B cell (primary cell): ENCODE results near the gene COX20. TPM values are rescaled to one million over a fixed set of nuclear protein-coding genes. Genes with fewer than 3 reads are reported as not detected.

ENCODE experiments used
- ATAC-seq: fragments of 200-7000 bp; cut with Tn5 transposase; one replicate; pipeline ENCODE4 v1.10.0; 2021; ENCODE audit warnings: low read depth, mild to moderate bottlenecking, moderate number of reproducible peaks, moderate library complexity
- CTCF ChIA-PET: fragments of 350-600 bp; sonication (Branson Sonifier 250); formaldehyde crosslinking; loops from one replicate; lab custom pipeline; 2021; ENCODE audit warnings: antibody characterized with exemption, inconsistent platforms; lab: Charles Lee
- POLR2A ChIA-PET: fragments of 350-600 bp; sonication (Branson Sonifier 250); formaldehyde crosslinking; loops from one replicate; lab custom pipeline; 2021; ENCODE audit warnings: antibody characterized with exemption; lab: Charles Lee
- DNase-seq: peaks from one replicate; pipeline ENCODE4 v3.0.0; 2013
- H2AFZ ChIP-seq: 2 replicates; pipeline ENCODE4 v1.6.1; 2012; ENCODE audit warnings: mild to moderate bottlenecking, low read depth, low read length; ENCODE audit not compliant: insufficient read depth, poor library complexity, severe bottlenecking
- H3K27ac ChIP-seq, 2 donors: 1 replicate in 1 of 2; 2 replicates in 1 of 2; pipeline ENCODE4 v1.5.1; 2012 to 2013; ENCODE audit warnings: low read length in 2 of 2, mild to moderate bottlenecking in 2 of 2, moderate library complexity in 1 of 2
- H3K27me3 ChIP-seq, 4 experiments: fragments of 200-600 bp in 1 of 4; sonication (generic) in 1 of 4; replicated peaks in 1 of 4; 1 replicate in 2 of 4; 2 replicates in 2 of 4; pipeline versions ENCODE4 v1.6.1 to v1.7.0; 2013 to 2016; ENCODE audit warnings: low read length in 3 of 4, mild to moderate bottlenecking in 2 of 4, mixed read lengths in 1 of 4, moderate library complexity in 1 of 4; ENCODE audit not compliant: insufficient read depth in 4 of 4, control insufficient read depth in 3 of 4; ENCODE audit errors: control extremely low read depth in 1 of 4
- H3K36me3 ChIP-seq, 2 experiments: replicated peaks in 1 of 2; 1 replicate in 1 of 2; 2 replicates in 1 of 2; pipeline versions ENCODE4 v1.6.1 to v1.7.1; 2013; ENCODE audit warnings: low read length in 1 of 2; ENCODE audit not compliant: insufficient read depth in 2 of 2, control insufficient read depth in 1 of 2; ENCODE audit errors: control extremely low read depth in 1 of 2, extremely low read depth in 1 of 2
- H3K4me1 ChIP-seq, 2 donors: fragments of 200-600 bp in 1 of 2; sonication (generic) in 1 of 2; 1 replicate in 1 of 2; 2 replicates in 1 of 2; pipeline versions ENCODE4 v1.5.1 to v1.6.1; 2013 to 2017; ENCODE audit warnings: low read length in 2 of 2; ENCODE audit not compliant: control insufficient read depth in 2 of 2, insufficient read depth in 2 of 2
- H3K4me2 ChIP-seq: replicated peaks from 2 replicates; pipeline ENCODE3; 2012; ENCODE audit warnings: mild to moderate bottlenecking, low read depth, low read length; ENCODE audit not compliant: poor library complexity, severe bottlenecking
- H3K4me3 ChIP-seq, 5 experiments: fragments of 200-600 bp in 1 of 5; sonication (generic) in 1 of 5; 1 replicate in 3 of 5; 2 replicates in 2 of 5; pipeline versions ENCODE4 v1.5.1 to v1.7.0; 2011 to 2016; ENCODE audit warnings: low read length in 4 of 5, mild to moderate bottlenecking in 4 of 5, low read depth in 2 of 5, control low read depth in 1 of 5, moderate library complexity in 1 of 5; ENCODE audit not compliant: insufficient read depth in 1 of 5; ENCODE audit errors: control extremely low read depth in 1 of 5, extremely low read depth in 1 of 5
- H3K79me2 ChIP-seq: fragments of 200-600 bp; sonication (generic); one replicate; pipeline ENCODE4 v1.6.0; 2016; ENCODE audit warnings: low read length; ENCODE audit not compliant: control insufficient read depth, insufficient read depth
- H3K9ac ChIP-seq: fragments of 200-600 bp; sonication (generic); 2 replicates; pipeline ENCODE4 v1.6.1; 2017; ENCODE audit warnings: mild to moderate bottlenecking, low read length, moderate library complexity
- H3K9me3 ChIP-seq, 3 donors: one replicate each; pipeline versions ENCODE4 v1.6.1 to v1.7.1; 2013; ENCODE audit warnings: low read length in 2 of 3; ENCODE audit not compliant: control insufficient read depth in 2 of 3, insufficient read depth in 1 of 3; ENCODE audit errors: control extremely low read depth in 1 of 3
- H4K20me1 ChIP-seq: 2 replicates; pipeline ENCODE4 v1.6.0; 2012; ENCODE audit warnings: mild to moderate bottlenecking, low read length; ENCODE audit not compliant: insufficient read depth, control insufficient read depth, poor library complexity, severe bottlenecking
- H3K27ac Mint-ChIP-seq: one replicate; pipeline ENCODE4 v1.8.0; 2021; ENCODE audit warnings: mixed read lengths
- H3K27me3 Mint-ChIP-seq: one replicate; pipeline ENCODE4 v1.8.0; 2021; ENCODE audit warnings: mixed read lengths
- H3K4me1 Mint-ChIP-seq: one replicate; pipeline ENCODE4 v1.8.0; 2021; ENCODE audit warnings: mixed read lengths
- H3K4me3 Mint-ChIP-seq: one replicate; pipeline ENCODE4 v1.8.0; 2021; ENCODE audit warnings: mixed read lengths
- H3K9me3 Mint-ChIP-seq: one replicate; pipeline ENCODE4 v1.8.0; 2022; ENCODE audit warnings: mixed read lengths; ENCODE audit not compliant: insufficient read depth
- EZH2 ChIP-seq: IDR thresholded peaks from 2 replicates; pipeline ENCODE4 v1.6.1; 2012; ENCODE audit warnings: borderline replicate concordance, low read depth, mild to moderate bottlenecking, moderate library complexity, low read length; ENCODE audit not compliant: insufficient read depth, poor library complexity, severe bottlenecking
- WGBS: methylation state at CpG from one replicate; pipeline ENCODE4 v1.1.5; 2013; ENCODE audit warnings: missing lambda C conversion rate; ENCODE audit not compliant: insufficient coverage; 5-methylcytosine and 5-hydroxymethylcytosine counted together
- intact Hi-C: fragments of 100-400 bp; cut with micrococcal nuclease; formaldehyde crosslinking; loops from one replicate; pipeline ENCODE4 v1.10.0; 2022
- polyA plus RNA-seq: library from polyadenylated mRNA; depleted of rRNA; stranded (reverse); fragments of >200 nt; gene quantifications from 2 replicates; pipeline ENCODE4 v1.2.3, GENCODE V29; 2012
- total RNA-seq, 2 donors: library from RNA; stranded (reverse); fragments of 120-200 nt in 1 of 2; gene quantifications; 1 replicate in 1 of 2; 2 replicates in 1 of 2; pipeline versions ENCODE4 v1.2.3 to v1.2.4, GENCODE V29; 2013 to 2022
- TF ChIP-seq, protein P1 (sequence below): fragments of 200-600 bp; IDR thresholded peaks from one replicate; pipeline ENCODE4 v1.8.0; 2022; ENCODE audit warnings: antibody characterized with exemption, mild to moderate bottlenecking

COX20 gene
- total and polyA plus RNA-seq, 2 donors (not counting 1 experiment from before 2014, with no cell fraction given): 24.7 to 35.7 TPM

GRCh38 chr1:244887281-244887680 is 51.8 kb downstream of the COX20 start:
- Histone ChIP-seq H3K27me3 (no peaks in the 10 kb centered on the region), H3K79me2 (no peaks in the 10 kb centered on the region), H3K4me2 (no peak overlapping the region), H2AFZ (no peak overlapping the region), H3K9me3 (no peaks in the 10 kb centered on the region), H3K36me3 (no peaks in the 10 kb centered on the region), H3K4me1 (no peaks in the 10 kb centered on the region), H3K27ac (no peak overlapping the region), H3K9ac (no peak overlapping the region), H4K20me1 (no peaks in the 10 kb centered on the region), H3K4me3 (no peak overlapping the region)
- no peak overlapping the region for H3K27ac Mint-ChIP-seq
- H3K9me3 Mint-ChIP-seq: no peaks in the 10 kb centered on the region
- CTCF ChIA-PET: no interaction called here
- intact Hi-C loops: no loop called here
- TF ChIP-seq, protein P1, sequence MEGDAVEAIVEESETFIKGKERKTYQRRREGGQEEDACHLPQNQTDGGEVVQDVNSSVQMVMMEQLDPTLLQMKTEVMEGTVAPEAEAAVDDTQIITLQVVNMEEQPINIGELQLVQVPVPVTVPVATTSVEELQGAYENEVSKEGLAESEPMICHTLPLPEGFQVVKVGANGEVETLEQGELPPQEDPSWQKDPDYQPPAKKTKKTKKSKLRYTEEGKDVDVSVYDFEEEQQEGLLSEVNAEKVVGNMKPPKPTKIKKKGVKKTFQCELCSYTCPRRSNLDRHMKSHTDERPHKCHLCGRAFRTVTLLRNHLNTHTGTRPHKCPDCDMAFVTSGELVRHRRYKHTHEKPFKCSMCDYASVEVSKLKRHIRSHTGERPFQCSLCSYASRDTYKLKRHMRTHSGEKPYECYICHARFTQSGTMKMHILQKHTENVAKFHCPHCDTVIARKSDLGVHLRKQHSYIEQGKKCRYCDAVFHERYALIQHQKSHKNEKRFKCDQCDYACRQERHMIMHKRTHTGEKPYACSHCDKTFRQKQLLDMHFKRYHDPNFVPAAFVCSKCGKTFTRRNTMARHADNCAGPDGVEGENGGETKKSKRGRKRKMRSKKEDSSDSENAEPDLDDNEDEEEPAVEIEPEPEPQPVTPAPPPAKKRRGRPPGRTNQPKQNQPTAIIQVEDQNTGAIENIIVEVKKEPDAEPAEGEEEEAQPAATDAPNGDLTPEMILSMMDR: no peak
- TF ChIP-seq EZH2: no peak
- no peaks in the 10 kb centered on the region for H3K4me1 Mint-ChIP-seq
- POLR2A ChIA-PET: no interaction called here
- no peak for ATAC-seq
- peaks cover 6% of the 10 kb centered on the region for H3K27me3 Mint-ChIP-seq
- no peak for DNase-seq
- no peak overlapping the region for H3K4me3 Mint-ChIP-seq
- 100% methylated on average over 1 of the region's 4 CpGs for WGBS

DNA sequence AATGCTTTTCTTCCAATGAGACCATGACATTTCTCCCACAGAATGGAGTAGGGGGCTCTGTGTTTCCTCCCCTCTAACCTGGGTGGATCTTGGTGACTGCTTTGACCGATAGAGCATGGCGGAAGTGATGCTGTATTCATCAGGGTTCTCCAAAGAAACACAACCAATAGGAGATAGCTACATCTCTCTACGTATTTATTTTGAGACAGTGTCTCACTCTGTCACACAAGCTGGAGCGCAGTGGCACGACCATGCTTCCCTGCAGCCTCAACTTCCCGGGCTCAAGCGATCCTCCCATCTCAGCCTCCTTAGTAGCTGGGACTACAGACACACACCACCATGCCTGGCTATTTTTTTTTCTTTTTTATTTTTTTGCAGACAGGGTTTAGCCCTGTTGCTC is 58.4 kb downstream of the COX20 start:
- CTCF ChIA-PET: no interaction called here
- no peak overlapping the region for H3K27ac Mint-ChIP-seq
- ATAC-seq: no peak

More for the DNA sequence above, 58.4 kb downstream of the COX20 start:
- Histone ChIP-seq H3K36me3 (no peaks in the 10 kb centered on the region), H3K27me3 (no peaks in the 10 kb centered on the region), H3K9me3 (no peaks in the 10 kb centered on the region), H3K79me2 (no peaks in the 10 kb centered on the region), H3K4me3 (no peak overlapping the region), H3K27ac (no peak overlapping the region), H3K9ac (no peak overlapping the region), H3K4me1 (no peaks in the 10 kb centered on the region), H3K4me2 (no peak overlapping the region), H4K20me1 (no peaks in the 10 kb centered on the region), H2AFZ (no peak overlapping the region)
- POLR2A ChIA-PET: interaction anchor here (0.6 kb wide), 1 partner anchor 77 kb away, joined by 6 read pairs; no protein-coding TSS in a partner anchor
- no peak overlapping the region for H3K4me3 Mint-ChIP-seq
- 100% methylated on average over 5 of the region's 7 CpGs for WGBS
- TF ChIP-seq EZH2: no peak
- TF ChIP-seq, protein P1: no peak
- intact Hi-C loops: no loop called here
- H3K9me3 Mint-ChIP-seq: no peaks in the 10 kb centered on the region
- H3K27me3 Mint-ChIP-seq: no peaks in the 10 kb centered on the region
- DNase-seq: no peak
- H3K4me1 Mint-ChIP-seq: no peaks in the 10 kb centered on the region

Other genes with a start within 250 kb of the COX20 start
- gene DESI2, start 182.5 kb upstream of the COX20 start, total RNA-seq: 25.2 and 25.9 TPM in 2 replicates
- 9.3 and 12.2 TPM in 2 replicates for gene DESI2, start 182.5 kb upstream of the COX20 start, polyA plus RNA-seq
- 406 and 415 TPM in 2 replicates for gene HNRNPU, start 28.9 kb downstream of the COX20 start, total RNA-seq
- gene HNRNPU, start 28.9 kb downstream of the COX20 start, polyA plus RNA-seq: 95.2 and 205 TPM in 2 replicates